Neural crest cell (in vitro differentiated cells): ENCODE data around the gene SPAG17. TPM values are rescaled to one million over a fixed set of nuclear protein-coding genes. Genes with fewer than 3 reads are reported as not detected.

Experiments
- DNase-seq: peaks from one replicate; pipeline ENCODE4 v3.0.0; 2021; ENCODE audit warnings: low read depth, mixed read lengths, low spot score
- H3K27ac Mint-ChIP-seq: one replicate; pipeline ENCODE4 v1.8.0; 2021; ENCODE audit warnings: mild to moderate bottlenecking, mixed read lengths; ENCODE audit not compliant: unreplicated experiment
- H3K27me3 Mint-ChIP-seq: 2 replicates; pipeline ENCODE4 v1.8.0; 2021; ENCODE audit warnings: low read depth, mild to moderate bottlenecking, mixed read lengths
- H3K36me3 Mint-ChIP-seq: 2 replicates; pipeline ENCODE4 v1.8.0; 2021; ENCODE audit warnings: low read depth, mild to moderate bottlenecking, mixed read lengths
- H3K4me1 Mint-ChIP-seq: 2 replicates; pipeline ENCODE4 v1.8.0; 2021; ENCODE audit warnings: mixed read lengths
- H3K4me3 Mint-ChIP-seq: one replicate; pipeline ENCODE4 v1.8.0; 2021; ENCODE audit warnings: mild to moderate bottlenecking, mixed read lengths
- H3K9me3 Mint-ChIP-seq: 2 replicates; pipeline ENCODE4 v1.8.0; 2021; ENCODE audit warnings: mixed read lengths
- CTCF ChIP-seq: fragments of 200-600 bp; sonication (generic); conservative IDR thresholded peaks from 2 replicates; pipeline ENCODE4 v1.5.0; 2021; ENCODE audit warnings: antibody characterized with exemption, mild to moderate bottlenecking
- total RNA-seq: library from RNA; stranded (reverse); gene quantifications from 2 replicates; pipeline ENCODE4 v1.2.1, GENCODE V29; 2021

SPAG17 gene
- total RNA-seq, 1 donor from 2014 or later = 1.5 TPM

- H3K9me3 Mint-ChIP-seq = no peaks in the 10 kb centered on the region
- TF ChIP-seq CTCF = no peak
- H3K4me3 Mint-ChIP-seq = peak overlapping the region; percentile 42
- no peak for DNase-seq
- no peak overlapping the region for H3K27ac Mint-ChIP-seq
- H3K4me1 Mint-ChIP-seq = peaks cover 42% of the 10 kb centered on the region
- H3K27me3 Mint-ChIP-seq = no peaks in the 10 kb centered on the region
- peaks cover 4% of the 10 kb centered on the region for H3K36me3 Mint-ChIP-seq
Measured at GRCh38 chr1:117932576-117932975, 252.5 kb downstream of the SPAG17 start.

DNA sequence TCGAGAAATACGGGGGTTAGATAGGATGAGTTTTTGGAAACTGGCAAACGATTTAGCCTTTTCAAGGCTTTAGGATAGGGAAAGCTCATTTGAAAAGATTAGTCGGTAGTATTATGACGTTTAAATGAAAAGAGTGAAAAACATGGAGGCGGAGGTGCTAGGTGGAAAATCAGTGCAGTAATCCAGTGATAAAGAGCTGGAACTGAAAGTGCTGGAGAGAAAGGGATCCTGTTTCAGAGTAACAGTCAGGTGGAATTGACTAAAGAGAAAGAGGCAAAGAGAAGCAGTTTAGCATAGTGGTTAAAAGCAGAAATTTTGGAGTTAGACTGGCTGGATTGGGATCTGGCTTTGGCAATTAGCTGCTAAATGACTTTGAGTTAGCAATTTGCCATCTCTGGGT, 254.5 kb downstream of the SPAG17 start:
- TF ChIP-seq CTCF = no peak
- no peak overlapping the region for H3K27ac Mint-ChIP-seq
- H3K36me3 Mint-ChIP-seq = peaks cover 4% of the 10 kb centered on the region
- no peaks in the 10 kb centered on the region for H3K9me3 Mint-ChIP-seq
- peaks cover 45% of the 10 kb centered on the region for H3K4me1 Mint-ChIP-seq
- H3K27me3 Mint-ChIP-seq = no peaks in the 10 kb centered on the region
- DNase-seq = no peak
- peak overlapping the region; percentile 100 for H3K4me3 Mint-ChIP-seq

DNA sequence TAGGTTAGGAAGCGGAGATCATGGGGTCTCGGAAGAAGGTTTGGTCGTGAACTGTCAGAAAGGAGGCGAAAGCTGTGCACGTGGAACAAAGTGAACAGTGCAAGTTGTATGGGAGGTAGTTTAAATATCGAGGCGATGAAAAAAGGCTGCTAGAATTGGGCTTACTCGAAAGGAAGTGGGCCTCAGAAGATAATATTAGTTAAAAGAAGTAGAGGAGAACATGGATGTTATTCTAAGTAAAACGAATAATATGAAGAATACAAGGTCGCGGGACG, 254.9 kb downstream of the SPAG17 start:
- Mint-ChIP-seq H3K27ac (peak overlapping the region; percentile 74), H3K36me3 (peaks cover 4% of the 10 kb centered on the region), H3K9me3 (no peaks in the 10 kb centered on the region), H3K4me1 (peaks cover 45% of the 10 kb centered on the region), H3K4me3 (peak overlapping the region; percentile 100), H3K27me3 (no peaks in the 10 kb centered on the region)
- no peak for TF ChIP-seq CTCF
- DNase-seq = peak; percentile 1

DNA sequence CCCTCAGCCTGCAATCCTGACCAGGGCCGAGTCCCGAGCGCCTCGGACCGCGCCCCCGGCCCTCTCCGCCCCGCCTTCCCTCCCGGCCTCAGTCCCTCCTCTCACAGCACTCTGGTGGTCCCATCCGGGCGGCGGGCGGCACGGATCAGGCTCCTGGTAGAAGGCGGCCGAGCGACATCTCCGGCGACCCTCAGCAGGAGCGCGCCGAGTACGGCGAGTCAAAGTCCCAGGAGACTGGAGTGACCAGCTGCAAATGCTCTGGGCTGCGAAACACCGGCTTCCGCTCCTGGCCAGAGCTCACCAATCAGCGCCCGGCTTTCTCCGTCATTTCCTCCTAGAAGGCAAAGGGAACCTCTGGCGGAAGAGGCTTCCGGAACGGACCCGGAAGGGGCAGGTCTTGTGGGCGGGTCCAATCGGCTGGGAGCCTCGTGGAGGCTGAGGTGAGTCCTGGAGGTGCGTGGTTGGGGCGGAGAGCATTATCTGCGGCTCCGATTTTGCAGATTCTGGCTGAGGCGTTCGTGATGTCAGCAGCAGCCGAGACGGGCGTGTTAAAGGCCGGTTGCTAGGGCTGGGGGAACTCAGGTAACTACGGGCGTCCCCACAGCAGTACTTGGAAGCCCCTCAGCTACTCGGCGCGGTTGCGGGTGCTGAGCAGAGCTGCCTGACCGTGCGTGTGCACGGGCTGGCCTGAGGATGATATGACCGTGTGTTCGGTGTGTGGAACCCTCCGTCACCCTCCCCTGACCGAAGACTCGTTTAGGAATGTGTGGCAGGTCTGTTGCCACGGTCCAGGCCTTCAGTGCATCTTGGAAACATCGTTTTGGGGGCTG, 255.5 kb downstream of the SPAG17 start, which contains the start of the genes GDAP2 and WDR3:
Gene GDAP2 (minus strand): TSS at position 279 of the 830 bp plus-strand sequence. CDS start 9,264 bp downstream, outside the sequence.
Gene WDR3 (plus strand): TSS at position 397 of the 830 bp plus-strand sequence. CDS start 3,581 bp downstream, outside the sequence.
- H3K4me1 Mint-ChIP-seq = peaks cover 45% of the 10 kb centered on the region
- H3K4me3 Mint-ChIP-seq = peak within 1 kb of the TSS; percentile 100
- no peak for TF ChIP-seq CTCF
- H3K9me3 Mint-ChIP-seq = no peaks in the 10 kb centered on the region
- peaks cover 4% of the 10 kb centered on the region for H3K36me3 Mint-ChIP-seq
- peak; percentile 87 for DNase-seq
- H3K27ac Mint-ChIP-seq = peak within 1 kb of the TSS; percentile 97
- H3K27me3 Mint-ChIP-seq = no peaks in the 10 kb centered on the region

DNA sequence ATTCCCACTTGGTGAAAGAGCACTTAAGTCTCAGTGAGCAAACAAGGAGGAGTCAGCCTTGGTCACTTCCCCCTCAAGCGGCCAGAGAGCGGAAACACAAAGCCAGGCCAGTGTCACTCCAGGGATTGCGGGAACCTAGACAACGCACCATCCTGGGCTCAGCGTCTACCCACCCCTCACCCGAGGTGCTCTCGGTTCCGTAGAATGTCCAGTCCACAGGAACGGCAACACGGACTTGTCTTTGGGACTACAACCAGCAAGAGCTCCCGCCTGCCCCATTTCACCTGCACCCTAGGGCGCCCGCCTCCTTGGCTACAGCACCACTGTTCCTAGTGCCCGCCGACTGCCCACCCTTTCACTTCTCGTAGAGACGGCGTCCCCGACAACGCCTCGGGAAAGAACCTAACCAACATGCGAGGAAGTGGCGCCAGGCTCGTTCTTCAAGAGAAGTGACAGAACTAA, 256.1 kb downstream of the SPAG17 start:
- Mint-ChIP-seq H3K9me3 (no peaks in the 10 kb centered on the region), H3K27ac (peak overlapping the region; percentile 97), H3K36me3 (peaks cover 5% of the 10 kb centered on the region), H3K4me3 (peak overlapping the region; percentile 100), H3K4me1 (peaks cover 45% of the 10 kb centered on the region), H3K27me3 (no peaks in the 10 kb centered on the region)
- no peak for TF ChIP-seq CTCF
- DNase-seq = peak; percentile 46
